Stimulated activated effector memory CD8-positive, alpha-beta T cell treated with anti-CD3 and anti-CD28 coated beads, Interleukin-12 subunit alpha, Interleukin-12 subunit beta, amount 100 ng/mL, for 72 hours (primary cell): Measurements from ENCODE around the gene HAPLN2.
"Not testable (repeated sequence)": the region's sequence is repeated elsewhere in the genome, so short reads cannot be mapped to it uniquely, and the experiment has no call there.

Source experiments
- ATAC-seq: fragments of 150-1000 bp; cut with Tn5 transposase; 2 replicates; pipeline ENCODE4 v1.10.0; 2021
- DNase-seq, 2 donors: peaks; one replicate each; pipeline ENCODE4 v3.0.0; 2021 to 2022; ENCODE audit warnings: low spot score in 2 of 2
- H3K27ac Mint-ChIP-seq: one replicate; pipeline ENCODE4 v1.8.0; 2022; ENCODE audit warnings: mild to moderate bottlenecking, mixed read lengths
- H3K36me3 Mint-ChIP-seq: one replicate; pipeline ENCODE4 v1.8.0; 2022; ENCODE audit warnings: mild to moderate bottlenecking, mixed read lengths
- H3K4me1 Mint-ChIP-seq: one replicate; pipeline ENCODE4 v1.8.0; 2022; ENCODE audit warnings: mixed read lengths
- H3K4me3 Mint-ChIP-seq: one replicate; pipeline ENCODE4 v1.8.0; 2022; ENCODE audit warnings: mild to moderate bottlenecking, mixed read lengths
- H3K9me3 Mint-ChIP-seq: one replicate; pipeline ENCODE4 v1.8.0; 2022; ENCODE audit warnings: mixed read lengths

HAPLN2 gene

GRCh38 chr1:156599811-156600210 lies 19.4 kb upstream of the HAPLN2 start:
- H3K36me3 Mint-ChIP-seq: peaks cover 69% of the 10 kb centered on the region
- H3K9me3 Mint-ChIP-seq: no peaks in the 10 kb centered on the region
- peaks cover 49% of the 10 kb centered on the region for H3K4me1 Mint-ChIP-seq
- no peak overlapping the region for H3K27ac Mint-ChIP-seq
- ATAC-seq (peak; percentile 72), DNase-seq (no peak)
- H3K4me3 Mint-ChIP-seq: peak overlapping the region; percentile 95

- Mint-ChIP-seq H3K27ac (peak overlapping the region; percentile 98), H3K9me3 (no peaks in the 10 kb centered on the region), H3K4me3 (peak overlapping the region; percentile 95), H3K4me1 (peaks cover 40% of the 10 kb centered on the region), H3K36me3 (peaks cover 60% of the 10 kb centered on the region)
- ATAC-seq (peak; percentile 4), DNase-seq (no peak)
These were observed 18.5 kb upstream of the HAPLN2 start for GRCh38 chr1:156600733-156601121.

- H3K4me3 Mint-ChIP-seq: peak within 1 kb of the TSS; percentile 95
- H3K27ac Mint-ChIP-seq: peak within 1 kb of the TSS; percentile 98
- H3K9me3 Mint-ChIP-seq: no peaks in the 10 kb centered on the region
- peaks cover 54% of the 10 kb centered on the region for H3K36me3 Mint-ChIP-seq
- peak; percentile 85 for ATAC-seq
- H3K4me1 Mint-ChIP-seq: peaks cover 39% of the 10 kb centered on the region
- peak; percentile 59 to 90 for DNase-seq
These were observed 17.9 kb upstream of the HAPLN2 start, which contains the start of gene GPATCH4 for GRCh38 chr1:156601122-156601830. GPATCH4 (minus strand) TSS chr1:156601479.

GRCh38 chr1:156601892-156602291 lies 17.3 kb upstream of the HAPLN2 start:
- H3K9me3 Mint-ChIP-seq: no peaks in the 10 kb centered on the region
- H3K4me3 Mint-ChIP-seq: peak overlapping the region; percentile 95
- H3K36me3 Mint-ChIP-seq: peaks cover 48% of the 10 kb centered on the region
- no peak for DNase-seq
- H3K4me1 Mint-ChIP-seq: peaks cover 35% of the 10 kb centered on the region
- H3K27ac Mint-ChIP-seq: peak overlapping the region; percentile 98
- ATAC-seq: peak; percentile 15

GRCh38 chr1:156602557-156602993 lies 16.6 kb upstream of the HAPLN2 start:
- ATAC-seq (no peak), DNase-seq (no peak)
- H3K27ac Mint-ChIP-seq: peak overlapping the region; percentile 98
- H3K36me3 Mint-ChIP-seq: peaks cover 41% of the 10 kb centered on the region
- no peaks in the 10 kb centered on the region for H3K9me3 Mint-ChIP-seq
- H3K4me3 Mint-ChIP-seq: peak overlapping the region; percentile 95
- H3K4me1 Mint-ChIP-seq: peaks cover 33% of the 10 kb centered on the region

GRCh38 chr1:156607344-156607743 lies 11.9 kb upstream of the HAPLN2 start:
- H3K9me3 Mint-ChIP-seq, H3K4me3 Mint-ChIP-seq, H3K27ac Mint-ChIP-seq, ATAC-seq, DNase-seq, H3K36me3 Mint-ChIP-seq: not testable (repeated sequence)
- peaks cover 10% of the 10 kb centered on the region for H3K4me1 Mint-ChIP-seq

- Mint-ChIP-seq H3K27ac (no peak overlapping the region), H3K9me3 (no peaks in the 10 kb centered on the region), H3K36me3 (no peaks in the 10 kb centered on the region), H3K4me3 (no peak overlapping the region), H3K4me1 (peaks cover 8% of the 10 kb centered on the region)
- ATAC-seq (peak; percentile 98), DNase-seq (peak in 1 of 2 donors; percentile 76)
These were observed 11.1 kb upstream of the HAPLN2 start for GRCh38 chr1:156608036-156608674.

- no peak overlapping the region for H3K4me3 Mint-ChIP-seq
- ATAC-seq (peak; percentile 85), DNase-seq (peak in 1 of 2 donors; percentile 74)
These were observed 10.2 kb upstream of the HAPLN2 start for GRCh38 chr1:156608981-156609380.

GRCh38 chr1:156610072-156610471 lies 9.1 kb upstream of the HAPLN2 start:
- H3K4me3 Mint-ChIP-seq, H3K9me3 Mint-ChIP-seq, H3K4me1 Mint-ChIP-seq, ATAC-seq, H3K36me3 Mint-ChIP-seq, DNase-seq, H3K27ac Mint-ChIP-seq: not testable (repeated sequence)

More at GRCh38 chr1:156608981-156609380, 10.2 kb upstream of the HAPLN2 start:
- Mint-ChIP-seq H3K9me3 (no peaks in the 10 kb centered on the region), H3K36me3 (no peaks in the 10 kb centered on the region), H3K27ac (no peak overlapping the region), H3K4me1 (peaks cover 8% of the 10 kb centered on the region)

GRCh38 chr1:156612666-156613065 lies 6.5 kb upstream of the HAPLN2 start:
- DNase-seq (no peak), ATAC-seq (no peak)
- Mint-ChIP-seq H3K4me1 (peaks cover 8% of the 10 kb centered on the region), H3K4me3 (no peak overlapping the region), H3K36me3 (no peaks in the 10 kb centered on the region), H3K9me3 (no peaks in the 10 kb centered on the region), H3K27ac (no peak overlapping the region)

- Mint-ChIP-seq H3K27ac (no peak overlapping the region), H3K36me3 (no peaks in the 10 kb centered on the region), H3K4me1 (no peaks in the 10 kb centered on the region), H3K9me3 (no peaks in the 10 kb centered on the region), H3K4me3 (no peak overlapping the region)
- DNase-seq (no peak), ATAC-seq (no peak)
These were observed 3.3 kb upstream of the HAPLN2 start for GRCh38 chr1:156615946-156616345.

GRCh38 chr1:156616463-156616862 lies 2.8 kb upstream of the HAPLN2 start:
- no peak overlapping the region for H3K4me3 Mint-ChIP-seq
- DNase-seq: no peak
- no peaks in the 10 kb centered on the region for H3K36me3 Mint-ChIP-seq
- no peak for ATAC-seq
- no peaks in the 10 kb centered on the region for H3K9me3 Mint-ChIP-seq
- no peak overlapping the region for H3K27ac Mint-ChIP-seq
- H3K4me1 Mint-ChIP-seq: no peaks in the 10 kb centered on the region

GRCh38 chr1:156619582-156619955 lies 354 bp downstream of the HAPLN2 start:
- no peaks in the 10 kb centered on the region for H3K9me3 Mint-ChIP-seq
- DNase-seq: no peak
- no peaks in the 10 kb centered on the region for H3K36me3 Mint-ChIP-seq
- no peak overlapping the region for H3K4me3 Mint-ChIP-seq
- no peaks in the 10 kb centered on the region for H3K4me1 Mint-ChIP-seq
- no peak for ATAC-seq
- H3K27ac Mint-ChIP-seq: no peak overlapping the region

GRCh38 chr1:156622581-156623297 lies 3.5 kb downstream of the HAPLN2 start:
- Mint-ChIP-seq H3K36me3 (no peaks in the 10 kb centered on the region), H3K4me3 (no peak overlapping the region), H3K9me3 (no peaks in the 10 kb centered on the region), H3K4me1 (peaks cover 12% of the 10 kb centered on the region), H3K27ac (no peak overlapping the region)
- DNase-seq (no peak), ATAC-seq (no peak)

GRCh38 chr1:156623946-156624813 lies 5.0 kb downstream of the HAPLN2 start:
- H3K9me3 Mint-ChIP-seq: no peaks in the 10 kb centered on the region
- H3K36me3 Mint-ChIP-seq: no peaks in the 10 kb centered on the region
- DNase-seq (peak in 1 of 2 donors; percentile 70), ATAC-seq (peak; percentile 77)
- H3K4me3 Mint-ChIP-seq: peak overlapping the region; percentile 68
- peaks cover 12% of the 10 kb centered on the region for H3K4me1 Mint-ChIP-seq
- no peak overlapping the region for H3K27ac Mint-ChIP-seq
